ENCODE measurements around the gene SLC25A25.

Gene SLC25A25

GRCh38 chr9:128096616-128097536 lies 28.8 kb downstream of the SLC25A25 start:
- DNase-seq (ENCODE audit: low read depth): no peak

- no peak for DNase-seq (ENCODE audit: low read depth)
These were observed 29.7 kb downstream of the SLC25A25 start for GRCh38 chr9:128097543-128098296.

- peak; percentile 97 for DNase-seq (ENCODE audit: low read depth)
These were observed 30.5 kb downstream of the SLC25A25 start for GRCh38 chr9:128098297-128099230.

GRCh38 chr9:128099231-128099931 lies 31.3 kb downstream of the SLC25A25 start:
- peak; percentile 37 for DNase-seq (ENCODE audit: low read depth)

GRCh38 chr9:128099932-128100491 lies 32.0 kb downstream of the SLC25A25 start:
- DNase-seq (ENCODE audit: low read depth): peak; percentile 45

- DNase-seq (ENCODE audit: low read depth): no peak
These were observed 32.5 kb downstream of the SLC25A25 start for GRCh38 chr9:128100581-128100980.

- no peak for DNase-seq (ENCODE audit: low read depth)
These were observed 33.2 kb downstream of the SLC25A25 start for GRCh38 chr9:128101231-128101661.

GRCh38 chr9:128101690-128102089 lies 33.7 kb downstream of the SLC25A25 start:
- no peak for DNase-seq (ENCODE audit: low read depth)

- DNase-seq (ENCODE audit: low read depth): no peak
These were observed 34.2 kb downstream of the SLC25A25 start for GRCh38 chr9:128102196-128102595.

GRCh38 chr9:128102861-128103588 lies 35.0 kb downstream of the SLC25A25 start:
- no peak for DNase-seq (ENCODE audit: low read depth)

GRCh38 chr9:128103589-128103962 lies 35.5 kb downstream of the SLC25A25 start:
- no peak for DNase-seq (ENCODE audit: low read depth)

GRCh38 chr9:128104171-128104618 lies 36.2 kb downstream of the SLC25A25 start:
- no peak for DNase-seq (ENCODE audit: low read depth)

GRCh38 chr9:128105538-128106175 lies 37.6 kb downstream of the SLC25A25 start:
- no peak for DNase-seq (ENCODE audit: low read depth)

- DNase-seq (ENCODE audit: low read depth): no peak
These were observed 38.3 kb downstream of the SLC25A25 start for GRCh38 chr9:128106181-128106939.

- DNase-seq (ENCODE audit: low read depth): no peak
These were observed 39.0 kb downstream of the SLC25A25 start for GRCh38 chr9:128106940-128107467.

GRCh38 chr9:128107468-128108268 lies 39.6 kb downstream of the SLC25A25 start:
- no peak for DNase-seq (ENCODE audit: low read depth)

- no peak for DNase-seq (ENCODE audit: low read depth)
These were observed 40.4 kb downstream of the SLC25A25 start for GRCh38 chr9:128108269-128109049.

Measured in ELR (cell line).